ENCODE measurements around the gene CBLL1.

The CBLL1 gene

DNA sequence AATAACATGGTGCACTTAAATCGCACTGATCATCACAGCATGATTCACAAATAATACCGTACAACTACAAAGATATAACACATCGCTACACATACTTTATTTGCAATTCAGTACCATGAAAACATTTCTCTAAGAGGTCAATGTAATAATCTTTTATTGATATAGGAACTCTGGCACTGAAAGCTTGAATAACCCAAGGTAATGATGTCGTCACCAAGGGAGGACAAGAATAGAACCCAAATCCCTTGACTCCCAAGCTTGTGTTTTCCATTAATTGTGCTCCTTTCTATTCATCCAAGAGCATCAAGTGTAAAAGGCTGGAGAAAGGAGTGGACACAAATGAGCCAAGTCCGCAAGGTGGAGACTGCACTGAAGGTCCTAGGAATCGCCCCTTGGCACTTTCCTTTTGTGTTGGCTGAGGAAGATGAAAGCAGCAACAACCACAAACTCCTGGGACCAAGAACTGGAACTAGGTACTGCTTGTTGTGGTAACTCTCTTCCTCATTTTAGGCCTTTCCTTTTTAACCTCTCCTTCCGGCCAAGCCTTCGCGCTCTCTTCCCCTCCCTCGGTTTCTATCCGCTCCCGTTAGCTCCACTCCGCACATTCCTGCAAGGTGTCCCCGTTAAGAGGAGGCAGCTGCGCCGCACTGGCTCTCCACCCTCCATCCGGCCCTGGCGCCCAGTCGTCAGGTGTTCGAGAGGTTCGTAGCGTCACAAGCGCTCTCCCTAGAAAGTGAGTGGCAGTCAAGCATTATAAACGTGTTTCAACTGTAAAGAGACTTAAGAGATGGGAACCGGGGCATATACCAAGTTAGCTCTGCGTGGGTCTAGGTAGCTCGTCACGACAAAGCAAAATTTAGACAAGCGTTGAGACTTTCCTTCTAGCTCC lies 1.0 kb upstream of the CBLL1 start:
- in situ Hi-C loops (cut with HindIII; ENCODE audit: low sequenced_read_pairs): no loop called here

DNA sequence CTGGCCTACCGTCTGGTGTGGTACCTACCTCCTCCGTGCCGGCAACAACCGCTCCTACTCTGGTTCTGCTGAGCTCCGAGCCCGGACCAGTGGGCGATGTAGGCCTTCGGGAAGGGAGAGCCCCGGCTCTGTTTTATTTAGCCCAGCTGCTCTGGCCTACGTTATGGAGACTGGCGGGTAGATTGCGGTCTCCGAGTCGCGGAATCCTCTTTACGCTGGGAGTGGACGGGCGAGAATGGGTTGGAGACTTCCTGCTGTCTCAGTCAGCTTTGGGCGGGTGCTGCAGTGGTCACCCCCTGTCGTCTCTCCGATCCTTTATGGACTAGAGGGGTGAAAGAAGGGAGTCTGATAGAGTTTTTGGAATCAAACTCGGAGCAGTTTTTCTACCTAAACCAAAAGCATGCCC lies 406 bp downstream of the CBLL1 start:
- in situ Hi-C loops (cut with HindIII; ENCODE audit: low sequenced_read_pairs): no loop called here

DNA sequence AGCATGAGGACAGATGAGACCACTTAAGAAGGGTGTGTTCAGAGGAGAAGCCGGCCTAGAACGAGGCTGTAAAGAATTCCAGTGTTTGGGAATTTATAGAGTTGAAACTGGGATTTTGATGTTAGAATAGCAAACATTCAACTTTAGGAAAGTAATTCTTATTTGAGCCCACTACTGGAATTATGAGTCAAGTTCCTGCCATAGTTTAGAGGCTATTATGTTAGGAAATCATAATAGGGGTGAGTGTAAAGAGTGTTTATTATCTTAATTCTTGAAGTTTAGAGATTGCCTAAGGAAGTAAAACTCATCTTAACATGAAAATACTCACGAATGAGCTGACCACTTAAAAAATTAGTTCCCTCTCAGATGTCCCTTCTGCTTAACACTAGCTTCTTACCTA lies 2.1 kb downstream of the CBLL1 start:
- in situ Hi-C loops (cut with HindIII; ENCODE audit: low sequenced_read_pairs): no loop called here

DNA sequence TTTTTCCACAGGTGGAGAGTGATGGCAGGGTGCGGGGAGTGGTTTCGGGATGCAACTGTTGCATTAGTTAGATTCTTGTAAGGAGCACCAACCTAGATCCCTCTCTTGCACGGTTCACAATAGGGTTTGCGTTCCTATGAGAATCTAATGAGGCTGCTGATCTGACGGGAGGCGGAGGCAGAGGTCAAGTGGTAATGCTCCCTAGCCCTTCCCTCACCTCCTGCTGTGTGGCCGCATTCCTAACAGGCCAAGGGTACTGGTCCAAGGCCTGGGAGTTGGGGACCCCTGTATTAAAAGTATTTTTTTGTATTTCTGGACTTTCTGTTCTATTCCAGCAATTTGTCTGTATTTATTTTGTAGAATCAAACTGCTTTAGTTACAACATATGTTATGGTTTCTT lies 7.2 kb downstream of the CBLL1 start:
- in situ Hi-C loops (cut with HindIII; ENCODE audit: low sequenced_read_pairs): no loop called here

DNA sequence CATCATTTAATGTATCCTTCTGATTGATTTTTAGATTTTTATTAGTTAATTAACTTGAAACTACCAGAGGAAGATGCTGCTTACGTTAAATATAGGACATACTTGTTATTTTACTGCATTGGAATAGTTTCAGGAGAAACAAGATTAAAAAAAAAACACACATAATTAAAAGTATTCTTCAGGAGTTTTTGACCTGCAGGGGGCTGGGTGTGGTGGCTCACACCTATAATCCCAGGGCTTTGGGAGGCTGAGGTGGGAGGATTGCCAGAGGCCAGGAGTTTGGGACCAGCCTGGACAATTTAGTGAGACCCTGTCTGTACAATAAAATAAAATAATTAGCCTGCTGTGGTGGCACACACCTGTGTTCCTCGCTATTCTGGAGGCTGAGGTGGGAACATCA lies 10.7 kb downstream of the CBLL1 start:
- in situ Hi-C loops (cut with HindIII; ENCODE audit: low sequenced_read_pairs): no loop called here

DNA sequence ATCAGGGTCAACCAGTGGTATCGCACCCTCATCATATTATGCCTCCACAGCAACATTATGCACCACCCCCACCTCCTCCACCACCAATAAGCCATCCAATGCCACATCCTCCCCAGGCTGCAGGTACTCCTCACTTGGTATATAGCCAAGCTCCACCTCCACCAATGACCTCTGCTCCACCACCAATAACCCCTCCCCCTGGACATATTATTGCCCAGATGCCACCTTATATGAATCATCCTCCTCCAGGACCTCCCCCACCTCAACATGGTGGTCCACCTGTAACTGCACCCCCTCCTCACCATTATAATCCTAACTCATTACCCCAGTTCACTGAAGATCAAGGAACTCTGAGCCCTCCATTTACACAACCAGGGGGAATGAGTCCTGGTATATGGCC lies 14.7 kb downstream of the CBLL1 start:
- in situ Hi-C loops (cut with HindIII; ENCODE audit: low sequenced_read_pairs): no loop called here

DNA sequence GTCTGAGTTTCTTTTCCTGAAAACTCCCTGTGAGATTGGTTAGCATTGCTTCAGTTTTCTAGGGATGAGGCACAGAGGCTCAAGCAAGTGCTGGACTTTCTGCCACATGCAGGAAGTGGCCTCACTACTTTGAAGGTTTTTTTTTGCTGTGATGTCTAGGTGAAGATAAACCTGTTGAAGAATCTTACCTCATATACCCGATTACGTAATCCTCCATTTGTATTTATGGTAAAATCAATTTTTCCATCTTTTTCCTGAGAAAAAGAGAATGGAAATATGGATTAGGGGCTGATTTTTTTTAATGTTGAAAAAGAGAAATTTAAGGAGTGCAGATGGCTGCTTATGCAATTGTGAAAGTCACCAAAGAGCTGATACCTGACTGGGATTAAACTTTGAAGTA lies 23.4 kb downstream of the CBLL1 start:
- in situ Hi-C loops (cut with HindIII; ENCODE audit: low sequenced_read_pairs): no loop called here

DNA sequence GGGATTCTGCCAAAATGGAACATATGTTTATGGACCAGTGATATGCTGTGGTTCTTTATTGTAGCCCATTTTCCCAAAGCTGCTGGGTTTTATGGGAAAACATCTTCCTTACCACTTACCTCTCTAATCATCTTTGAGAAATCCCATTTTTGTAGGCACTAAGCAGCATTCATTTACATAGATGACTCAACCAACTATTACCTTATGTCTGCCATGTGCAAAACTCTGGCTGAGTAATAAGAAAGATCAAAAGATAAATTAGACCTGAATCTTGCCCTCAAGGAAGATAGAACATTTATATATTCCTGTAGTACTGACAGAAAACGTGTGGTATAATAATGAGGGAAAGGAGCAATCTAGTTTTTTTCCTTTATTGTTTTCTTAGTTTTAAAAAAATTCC lies 24.3 kb downstream of the CBLL1 start:
- in situ Hi-C loops (cut with HindIII; ENCODE audit: low sequenced_read_pairs): no loop called here

DNA sequence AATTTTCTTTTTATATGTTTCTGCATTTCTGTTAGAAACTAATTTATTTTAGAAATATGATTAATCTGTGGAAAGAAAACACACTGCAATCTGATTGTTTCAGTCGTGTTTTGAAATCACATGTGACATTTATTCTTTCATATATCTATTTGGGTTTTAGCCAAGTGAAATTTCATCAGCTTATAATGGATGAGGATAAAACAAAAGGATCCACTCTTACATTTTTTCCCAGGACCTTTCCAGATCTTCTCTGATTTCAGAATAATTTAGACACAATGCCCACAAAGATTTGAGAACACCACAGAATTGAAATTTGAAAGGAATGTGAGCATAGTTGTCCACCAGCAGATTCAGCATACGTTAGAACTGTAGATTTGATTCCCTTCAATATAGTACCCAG lies 29.1 kb downstream of the CBLL1 start:
- in situ Hi-C loops (cut with HindIII; ENCODE audit: low sequenced_read_pairs): no loop called here

DNA sequence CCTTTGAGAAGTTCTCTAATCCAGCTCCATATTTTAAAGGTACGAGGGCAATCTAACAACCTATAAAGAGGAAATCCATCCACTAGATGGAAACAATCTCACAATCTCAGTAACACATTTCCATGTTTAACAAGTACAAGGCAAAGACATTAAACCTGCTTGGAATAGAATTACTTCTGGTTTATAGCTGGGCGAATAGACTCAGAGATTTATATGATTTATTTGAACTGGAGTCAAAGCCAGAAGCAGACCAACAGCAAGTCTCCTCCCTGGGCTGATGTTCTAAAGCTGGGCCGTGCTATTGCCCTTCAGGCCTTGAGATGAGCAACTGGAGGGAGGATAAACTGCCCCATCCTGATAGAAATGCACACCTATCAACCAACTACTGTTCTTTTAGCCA lies 33.8 kb downstream of the CBLL1 start:
- in situ Hi-C loops (cut with HindIII; ENCODE audit: low sequenced_read_pairs): no loop called here

DNA sequence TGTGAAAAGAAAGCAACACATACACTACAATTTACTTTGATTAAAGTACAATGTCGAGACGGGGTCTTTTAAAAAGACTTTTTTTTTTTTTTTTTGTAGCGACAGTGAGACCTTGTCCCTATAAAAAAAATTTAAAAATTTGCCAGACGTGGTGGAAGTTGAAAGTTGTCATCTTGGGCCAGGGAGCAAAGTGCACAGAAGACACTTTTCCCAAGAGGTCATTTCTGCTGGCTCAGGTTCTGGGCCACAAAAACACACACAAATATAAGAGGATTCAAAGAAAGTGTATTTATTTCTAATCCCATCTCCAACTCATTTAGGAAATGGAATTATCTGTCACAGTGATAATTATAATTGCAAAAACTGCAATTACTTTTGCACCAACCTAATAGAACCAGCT lies 34.3 kb downstream of the CBLL1 start:
- in situ Hi-C loops (cut with HindIII; ENCODE audit: low sequenced_read_pairs): no loop called here

DNA sequence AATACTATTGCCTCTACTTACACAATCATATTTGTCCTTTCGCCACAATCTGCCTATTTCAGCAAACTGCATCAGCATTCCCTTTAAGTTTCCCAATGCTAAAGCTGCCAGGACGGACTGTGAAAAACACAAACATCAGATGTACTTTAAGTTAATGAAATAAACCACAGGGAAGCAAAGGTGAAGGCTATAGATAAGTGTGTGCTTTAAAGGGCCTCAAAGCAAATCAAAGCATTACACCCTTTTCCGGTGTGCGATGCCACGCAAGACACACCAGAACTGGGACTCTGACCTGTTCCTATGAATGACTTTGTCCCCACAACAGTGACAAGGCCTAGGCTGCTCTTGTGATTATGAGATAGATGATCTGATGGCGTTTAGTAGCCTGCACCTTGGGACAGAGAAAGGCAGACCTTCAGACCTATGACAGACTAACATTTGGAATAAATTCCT lies 35.7 kb downstream of the CBLL1 start:
- in situ Hi-C loops (cut with HindIII; ENCODE audit: low sequenced_read_pairs): no loop called here

DNA sequence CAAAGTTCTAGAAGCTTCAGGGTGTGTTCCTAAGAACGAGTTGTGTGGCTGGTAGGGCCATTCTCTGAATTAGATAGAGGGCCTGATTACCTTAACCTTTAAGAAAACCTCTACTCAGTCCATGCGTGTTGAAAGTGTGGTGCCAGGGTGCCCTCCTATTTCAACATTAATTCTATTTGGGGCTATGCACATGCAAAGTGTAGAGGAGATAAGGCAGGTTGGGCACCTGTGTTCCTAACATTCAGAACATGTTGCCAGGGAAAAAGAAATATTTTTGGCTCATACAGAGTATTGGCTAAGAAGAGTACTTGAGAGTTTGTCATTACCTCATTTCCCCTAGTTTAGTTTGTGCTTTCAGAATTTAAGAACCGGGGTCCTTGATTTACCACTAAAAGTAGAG lies 38.4 kb downstream of the CBLL1 start:
- in situ Hi-C loops (cut with HindIII; ENCODE audit: low sequenced_read_pairs): no loop called here

DNA sequence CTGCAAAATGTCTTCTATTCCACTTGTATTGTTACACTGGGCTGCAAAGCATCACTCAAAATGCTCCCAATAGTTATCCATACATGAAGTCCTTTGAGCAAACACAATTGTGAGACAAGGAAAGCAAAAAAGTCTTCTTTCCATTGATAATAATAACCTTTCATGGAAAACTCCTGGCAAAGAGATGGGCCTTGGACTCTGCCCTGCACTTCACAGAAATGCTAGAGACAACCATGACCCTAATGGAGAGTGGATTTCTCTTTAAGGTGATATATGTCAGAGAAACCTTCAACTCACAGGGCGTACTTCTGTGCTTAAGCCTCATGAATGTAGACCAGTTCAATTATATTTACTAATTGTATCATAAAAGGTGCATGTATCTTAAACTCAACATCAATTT lies 39.7 kb downstream of the CBLL1 start:
- in situ Hi-C loops (cut with HindIII; ENCODE audit: low sequenced_read_pairs): no loop called here

DNA sequence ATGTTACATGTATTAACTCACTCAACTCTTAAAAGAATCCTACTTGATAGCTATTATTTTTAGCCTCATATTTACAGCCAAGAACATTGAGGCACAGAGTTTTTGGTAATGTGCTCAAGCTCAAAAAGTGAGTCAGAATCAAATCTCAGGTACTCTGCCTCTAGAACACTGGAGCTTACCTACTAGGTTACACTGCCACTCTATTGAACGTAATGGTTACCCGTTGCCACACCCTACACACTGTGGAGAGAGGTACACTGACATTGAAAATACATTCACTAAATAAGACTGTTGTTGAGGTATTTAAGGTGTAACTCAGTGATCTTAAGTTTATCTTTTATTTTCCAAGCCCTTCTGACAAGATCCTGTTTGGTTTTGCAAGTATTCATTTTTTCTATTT lies 41.2 kb downstream of the CBLL1 start:
- in situ Hi-C loops (cut with HindIII; ENCODE audit: low sequenced_read_pairs): no loop called here

DNA sequence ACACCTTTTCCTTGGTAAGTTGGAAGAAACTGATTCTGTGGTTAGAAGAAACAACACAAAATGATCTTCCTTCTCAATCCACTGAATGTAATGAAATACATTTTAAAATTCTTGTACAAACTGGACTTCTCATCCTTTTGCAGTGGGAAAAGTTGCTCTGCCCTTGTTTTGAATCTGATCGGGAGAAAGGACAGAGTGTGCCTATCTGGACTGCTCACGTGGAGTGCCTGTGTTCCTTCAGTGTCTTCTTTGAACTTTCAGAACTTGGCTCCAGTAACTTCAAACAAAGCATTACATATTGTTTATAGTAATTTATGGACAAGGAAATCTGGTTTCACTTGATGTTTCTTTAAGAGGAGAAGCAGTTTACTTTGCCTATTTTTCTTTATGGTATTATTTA lies 42.0 kb downstream of the CBLL1 start:
- in situ Hi-C loops (cut with HindIII; ENCODE audit: low sequenced_read_pairs): no loop called here

DNA sequence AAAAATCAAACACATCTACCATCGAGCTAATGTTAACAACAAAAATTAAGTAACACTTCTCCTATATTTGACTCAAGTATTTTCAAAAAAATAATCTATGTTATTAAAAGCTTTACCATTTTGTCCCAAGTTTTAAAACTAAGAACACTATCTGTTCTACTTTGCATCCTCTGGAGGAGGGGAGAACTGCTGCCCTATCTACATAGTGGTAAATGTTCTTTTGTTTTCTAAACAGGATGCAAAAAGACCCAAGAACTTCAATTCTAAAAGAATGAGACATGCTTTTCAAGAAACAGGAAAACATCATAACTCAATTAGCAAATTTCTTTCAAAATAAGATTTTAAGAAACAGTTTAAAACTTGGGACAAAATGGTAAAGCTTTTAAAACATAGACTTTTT lies 44.3 kb downstream of the CBLL1 start:
- in situ Hi-C loops (cut with HindIII; ENCODE audit: low sequenced_read_pairs): no loop called here

DNA sequence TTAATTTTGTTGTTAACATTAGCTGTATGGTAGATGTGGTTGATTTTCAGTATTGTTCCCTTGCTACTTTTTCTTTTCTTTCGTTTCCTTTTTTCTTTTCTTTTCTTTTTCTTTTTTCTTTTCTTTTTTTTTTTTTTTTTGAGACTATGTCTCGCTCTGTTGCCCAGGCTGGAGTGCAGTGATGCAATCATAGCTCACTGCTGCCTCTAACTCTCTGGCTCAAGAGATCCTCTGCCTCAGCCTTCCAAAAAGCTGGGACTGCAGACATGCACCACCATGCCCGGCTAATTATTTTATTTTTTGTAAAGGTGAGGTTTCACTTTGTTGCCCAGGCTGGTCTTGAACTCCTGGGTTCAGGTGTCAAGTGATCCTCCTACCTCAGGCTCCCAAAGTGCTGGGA lies 44.7 kb downstream of the CBLL1 start:
- in situ Hi-C loops (cut with HindIII; ENCODE audit: low sequenced_read_pairs): no loop called here

DNA sequence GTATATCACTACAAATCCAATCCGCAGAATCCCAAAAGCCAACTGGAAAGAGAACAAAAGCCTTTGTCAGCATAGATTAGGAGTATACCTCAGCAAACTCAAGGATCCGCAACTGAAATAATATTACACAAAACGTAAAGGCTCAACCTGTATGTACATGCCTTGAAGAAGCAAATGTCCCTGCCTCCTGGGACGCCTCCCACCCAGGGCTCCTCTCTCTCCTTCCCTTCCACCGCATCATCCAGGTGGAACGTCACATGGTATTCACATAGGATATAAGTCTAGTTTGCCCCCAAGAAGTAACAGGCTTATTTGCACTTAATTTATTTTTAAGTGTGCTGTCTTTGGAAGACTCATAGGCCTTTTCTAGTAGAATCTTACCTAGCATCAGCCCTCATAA lies 45.7 kb downstream of the CBLL1 start:
- in situ Hi-C loops (cut with HindIII; ENCODE audit: low sequenced_read_pairs): no loop called here

DNA sequence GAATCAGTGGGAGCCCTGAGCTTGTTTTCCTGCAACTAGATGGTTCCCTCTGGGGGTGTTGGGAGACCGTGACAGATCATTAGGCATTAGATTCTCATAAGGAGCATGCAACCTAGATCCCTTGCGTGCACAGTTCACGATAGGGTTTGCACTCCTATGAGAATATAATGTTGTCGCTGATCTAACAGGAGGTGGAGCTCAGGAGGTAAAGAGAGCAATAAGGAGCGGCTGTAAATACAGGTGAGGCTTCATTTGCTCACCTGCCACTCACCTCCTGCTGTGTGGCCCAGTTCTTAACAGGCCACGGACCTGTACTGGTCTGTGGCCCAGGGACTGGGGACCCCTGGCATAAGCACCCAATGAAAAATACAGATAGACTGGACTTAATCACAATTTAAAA lies 48.4 kb downstream of the CBLL1 start:
- in situ Hi-C loops (cut with HindIII; ENCODE audit: low sequenced_read_pairs): no loop called here

DNA sequence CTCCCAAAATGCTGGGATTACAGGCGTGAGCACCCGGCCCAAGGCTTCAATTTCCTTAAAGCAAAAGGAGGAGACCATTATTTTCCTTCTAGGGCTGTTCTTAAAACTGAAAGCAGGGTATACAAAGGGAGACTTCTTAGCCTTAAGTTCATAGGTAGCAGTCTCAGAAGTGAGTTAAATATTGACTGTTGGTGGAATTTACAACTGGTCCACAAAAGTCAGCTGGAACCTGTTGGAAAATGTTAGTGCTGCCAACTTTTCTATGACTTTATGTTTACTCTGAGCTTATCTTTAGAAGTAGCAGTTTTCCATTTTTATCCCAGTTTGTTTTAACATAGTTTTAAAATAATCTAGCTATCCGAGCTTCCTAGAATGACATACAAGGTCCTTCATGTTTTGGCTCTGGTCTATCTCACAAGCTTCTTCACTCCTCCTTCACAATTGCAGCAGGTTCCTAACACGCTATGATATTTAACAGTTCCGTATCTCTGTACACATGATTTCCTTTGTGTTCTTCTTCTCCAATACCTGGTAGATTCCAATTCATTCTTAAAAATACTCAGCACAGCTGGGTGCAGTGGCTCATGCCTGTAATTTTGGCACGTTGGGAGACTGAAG lies 55.8 kb downstream of the CBLL1 start:
- in situ Hi-C loops (cut with HindIII; ENCODE audit: low sequenced_read_pairs): no loop called here

DNA sequence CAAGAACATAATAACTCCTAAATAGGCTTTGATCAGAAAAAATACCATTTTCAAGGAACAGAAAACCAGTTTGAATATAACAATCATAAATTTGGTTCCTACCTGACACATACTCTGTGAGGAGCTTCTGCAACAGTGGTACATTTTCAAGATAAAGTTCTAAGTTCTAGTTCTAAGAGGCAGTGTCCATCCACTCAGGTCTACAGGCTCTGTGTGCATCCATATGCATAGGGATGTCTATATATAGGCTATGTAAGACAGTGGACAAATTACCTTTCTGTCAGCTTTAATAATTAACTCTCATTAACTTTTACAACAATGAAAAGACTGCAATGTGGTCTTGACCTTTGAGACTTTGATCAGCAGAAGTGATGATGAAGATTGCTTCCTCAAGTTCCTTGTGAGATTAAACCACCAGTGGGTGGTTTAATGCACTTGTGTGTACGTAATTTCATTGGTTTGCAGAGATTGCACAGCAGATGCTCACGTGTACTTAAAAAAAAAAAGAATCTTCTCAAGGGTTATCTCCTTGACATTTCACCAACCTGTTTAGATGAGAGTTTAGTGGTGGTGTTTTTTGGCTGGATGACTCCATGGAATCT lies 59.2 kb downstream of the CBLL1 start, which contains the start of gene SLC26A3:
SLC26A3 (minus strand) TSS at position 215 of the 602 bp plus-strand sequence. CDS start 8,714 bp downstream, outside the sequence.
- in situ Hi-C loops (cut with HindIII; ENCODE audit: low sequenced_read_pairs): no loop called here
